ENCODE results near the gene UNC80.

- no peak for TF ChIP-seq CTCF (IDR thresholded peaks at IDR 0.05; ENCODE audit: poor library complexity, severe bottlenecking)
- no peak for TF ChIP-seq RAD21 (conservative IDR thresholded peaks at IDR 0.05)
- TF ChIP-seq TAF1 (IDR thresholded peaks at IDR 0.05; ENCODE audit: low read depth), result no peak
- no peak for TF ChIP-seq EZH2 (IDR thresholded peaks at IDR 0.05; ENCODE audit: borderline replicate concordance, insufficient read depth, low read length, poor library complexity, severe bottlenecking)
- TF ChIP-seq POLR2AphosphoS5 (IDR thresholded peaks at IDR 0.05), result no peak
- TF ChIP-seq EP300 (conservative IDR thresholded peaks at IDR 0.05; ENCODE audit: poor library complexity, severe bottlenecking), result no peak
- no peak for TF ChIP-seq SMC3 (conservative IDR thresholded peaks at IDR 0.05; ENCODE audit: poor library complexity)
Measured at GRCh38 chr2:209726311-209726710, 45.3 kb upstream of the UNC80 start.
